ENCODE measurements around the gene IFITM1.

Gene IFITM1

DNA sequence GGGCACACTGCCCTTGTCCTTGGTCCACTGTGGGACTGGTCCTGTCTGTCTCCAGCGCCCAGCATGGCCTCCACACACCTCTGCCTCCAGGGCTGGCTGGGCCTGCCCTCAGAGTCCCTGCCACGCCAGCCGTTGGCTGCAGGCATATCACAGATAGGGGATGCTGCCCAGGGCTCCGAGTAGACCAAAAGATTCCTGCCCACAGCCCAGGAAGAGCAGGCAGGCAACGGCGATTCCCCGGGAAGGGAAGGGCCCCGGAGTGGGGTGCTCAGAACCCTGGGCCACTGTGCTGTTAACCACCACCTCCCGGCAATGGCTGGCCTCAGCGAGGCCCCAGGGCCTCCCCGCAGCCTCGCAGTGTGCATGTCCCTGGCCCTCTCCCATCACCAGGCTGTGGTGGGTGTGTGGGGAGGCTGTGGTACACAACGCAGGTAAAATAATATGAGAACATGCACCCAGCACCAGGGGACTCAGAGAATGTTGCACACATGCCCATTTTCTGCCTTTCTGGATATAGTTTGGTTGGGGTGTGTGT, 16.7 kb upstream of the IFITM1 start:
- H3K4me3 ChIP-seq (ENCODE audit: low read length) = no peak overlapping the region
- no CpG with 5 or more reads among the region's 13 CpGs for WGBS (ENCODE audit: extremely low coverage, insufficient coverage, low lambda C conversion rate)
- no peak for DNase-seq

DNA sequence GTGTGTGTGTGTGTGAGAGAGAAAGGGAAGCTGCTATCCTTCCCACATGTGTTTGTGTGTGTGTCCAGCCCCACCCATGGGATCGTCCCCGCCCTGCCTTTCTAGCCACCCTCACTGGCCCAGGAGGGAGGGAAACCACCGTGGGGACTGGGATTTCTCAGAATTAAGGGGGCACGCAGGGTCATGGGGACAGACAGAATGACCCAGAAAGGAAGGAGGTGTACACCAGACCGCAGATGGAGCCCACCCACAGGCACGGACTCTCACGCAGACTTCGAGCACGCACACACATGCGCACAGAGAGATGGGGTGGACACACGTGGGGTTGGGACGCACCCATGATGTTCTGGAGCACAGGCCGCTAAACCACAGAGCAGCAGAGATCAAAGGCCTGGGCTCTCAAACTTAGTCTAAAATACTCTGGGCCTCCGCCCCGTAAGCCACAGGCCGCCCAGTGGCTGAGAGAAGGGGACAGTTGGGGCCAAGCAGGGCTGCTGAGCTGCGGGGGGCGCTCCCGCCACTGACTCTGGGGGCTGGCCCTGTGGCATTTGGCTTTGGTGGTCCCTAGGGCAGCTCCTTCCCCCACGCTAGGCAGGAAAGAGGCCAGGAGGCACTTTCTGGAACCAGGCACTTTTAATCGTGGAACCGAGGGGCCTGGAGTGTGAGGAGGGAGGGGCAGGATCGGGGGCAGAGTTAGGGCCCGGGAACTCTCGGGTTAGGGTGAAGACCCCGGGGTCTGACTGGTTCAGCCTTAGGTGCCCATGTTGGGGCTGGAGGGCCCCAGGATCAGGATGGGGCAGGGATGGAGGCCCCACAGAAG, 16.0 kb upstream of the IFITM1 start:
- Histone ChIP-seq H3K23ac (ENCODE audit: low read length) (peak overlapping the region; percentile 48), H2BK120ac (ENCODE audit: low read depth, low read length) (no peak overlapping the region), H3K36me3 (ENCODE audit: control insufficient read depth, insufficient read depth, low read length) (peaks cover 8% of the 10 kb centered on the region), H3K18ac (ENCODE audit: low read length) (no peak overlapping the region), H3K4me3 (ENCODE audit: low read length) (no peak overlapping the region), H2BK15ac (replicated peaks; ENCODE audit: low read depth) (no peak overlapping the region), H3K79me2 (ENCODE audit: control insufficient read depth, insufficient read depth, low read length) (no peaks in the 10 kb centered on the region), H4K5ac (ENCODE audit: low read length) (no peak overlapping the region), H2AK5ac (ENCODE audit: low read length) (no peak overlapping the region), H3K79me1 (ENCODE audit: low read length) (no peaks in the 10 kb centered on the region), H3K9ac (ENCODE audit: low read length) (no peak overlapping the region), H4K8ac (ENCODE audit: low read depth, low read length) (no peak overlapping the region), H3K27ac (ENCODE audit: low read depth, low read length) (no peak overlapping the region), H3K27me3 (ENCODE audit: insufficient read depth, low read length, poor library complexity) (no peaks in the 10 kb centered on the region), H2BK5ac (ENCODE audit: low read length) (no peak overlapping the region), H3K4ac (ENCODE audit: low read depth, low read length) (no peak overlapping the region), H3K56ac (ENCODE audit: low read length) (no peak overlapping the region), H3K4me2 (ENCODE audit: low read length) (no peak overlapping the region), H3K4me1 (ENCODE audit: control insufficient read depth, low read depth, low read length) (peaks cover 6% of the 10 kb centered on the region)
- no peak for DNase-seq
- no CpG with 5 or more reads among the region's 26 CpGs for whole genome bisulfite sequencing (ENCODE audit: extremely low coverage, insufficient coverage, low lambda C conversion rate)

More for the DNA sequence above, 16.7 kb upstream of the IFITM1 start:
- Histone ChIP-seq H3K79me1 (ENCODE audit: low read length) (no peaks in the 10 kb centered on the region), H3K27me3 (ENCODE audit: insufficient read depth, low read length, poor library complexity) (no peaks in the 10 kb centered on the region), H3K23ac (ENCODE audit: low read length) (no peak overlapping the region), H3K56ac (ENCODE audit: low read length) (peak overlapping the region; percentile 46), H3K9ac (ENCODE audit: low read length) (no peak overlapping the region), H3K36me3 (ENCODE audit: control insufficient read depth, insufficient read depth, low read length) (peaks cover 8% of the 10 kb centered on the region), H3K79me2 (ENCODE audit: control insufficient read depth, insufficient read depth, low read length) (no peaks in the 10 kb centered on the region), H3K4ac (ENCODE audit: low read depth, low read length) (no peak overlapping the region), H2AK5ac (ENCODE audit: low read length) (no peak overlapping the region), H4K5ac (ENCODE audit: low read length) (no peak overlapping the region), H2BK15ac (replicated peaks; ENCODE audit: low read depth) (no peak overlapping the region), H4K8ac (ENCODE audit: low read depth, low read length) (no peak overlapping the region), H3K27ac (ENCODE audit: low read depth, low read length) (no peak overlapping the region), H2BK5ac (ENCODE audit: low read length) (no peak overlapping the region), H3K18ac (ENCODE audit: low read length) (no peak overlapping the region), H2BK120ac (ENCODE audit: low read depth, low read length) (no peak overlapping the region), H3K4me2 (ENCODE audit: low read length) (no peak overlapping the region), H3K4me1 (ENCODE audit: control insufficient read depth, low read depth, low read length) (peaks cover 6% of the 10 kb centered on the region)

DNA sequence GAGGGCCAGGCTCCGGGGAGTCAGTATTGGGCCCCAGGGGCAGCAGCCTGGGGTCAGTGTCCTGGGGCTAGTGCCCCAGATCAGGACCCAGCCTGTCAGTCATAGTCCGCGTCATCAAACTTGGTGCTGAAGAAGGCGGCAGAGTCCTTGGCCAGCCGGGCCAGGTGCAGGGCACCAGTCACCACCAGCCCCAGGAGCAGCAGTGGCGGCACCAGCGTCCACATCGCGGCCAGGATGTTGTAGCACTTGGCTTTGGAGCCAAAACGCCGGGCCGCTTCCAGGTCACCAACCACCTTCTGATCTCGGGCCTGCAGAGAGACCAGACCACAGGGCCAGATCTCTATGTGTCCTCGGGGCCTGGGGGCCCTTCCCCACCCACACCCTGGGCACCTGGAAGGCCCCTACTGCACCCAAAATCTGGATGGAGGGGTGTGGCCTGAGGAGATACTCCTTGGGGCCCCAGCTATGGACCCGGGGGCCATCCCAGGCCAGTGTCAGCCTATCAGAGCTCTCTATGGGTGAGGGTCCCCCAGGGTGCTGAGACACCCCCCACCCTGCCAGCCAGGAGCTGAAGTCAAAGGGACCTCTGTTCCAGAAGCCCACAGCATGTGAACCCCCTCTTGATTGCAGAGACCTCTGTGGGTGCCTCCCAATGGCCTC, 15.3 kb upstream of the IFITM1 start:
- peaks cover 4% of the 10 kb centered on the region for H3K36me3 ChIP-seq (ENCODE audit: control insufficient read depth, insufficient read depth, low read length)
- no CpG with 5 or more reads among the region's 15 CpGs for WGBS (ENCODE audit: extremely low coverage, insufficient coverage, low lambda C conversion rate)

DNA sequence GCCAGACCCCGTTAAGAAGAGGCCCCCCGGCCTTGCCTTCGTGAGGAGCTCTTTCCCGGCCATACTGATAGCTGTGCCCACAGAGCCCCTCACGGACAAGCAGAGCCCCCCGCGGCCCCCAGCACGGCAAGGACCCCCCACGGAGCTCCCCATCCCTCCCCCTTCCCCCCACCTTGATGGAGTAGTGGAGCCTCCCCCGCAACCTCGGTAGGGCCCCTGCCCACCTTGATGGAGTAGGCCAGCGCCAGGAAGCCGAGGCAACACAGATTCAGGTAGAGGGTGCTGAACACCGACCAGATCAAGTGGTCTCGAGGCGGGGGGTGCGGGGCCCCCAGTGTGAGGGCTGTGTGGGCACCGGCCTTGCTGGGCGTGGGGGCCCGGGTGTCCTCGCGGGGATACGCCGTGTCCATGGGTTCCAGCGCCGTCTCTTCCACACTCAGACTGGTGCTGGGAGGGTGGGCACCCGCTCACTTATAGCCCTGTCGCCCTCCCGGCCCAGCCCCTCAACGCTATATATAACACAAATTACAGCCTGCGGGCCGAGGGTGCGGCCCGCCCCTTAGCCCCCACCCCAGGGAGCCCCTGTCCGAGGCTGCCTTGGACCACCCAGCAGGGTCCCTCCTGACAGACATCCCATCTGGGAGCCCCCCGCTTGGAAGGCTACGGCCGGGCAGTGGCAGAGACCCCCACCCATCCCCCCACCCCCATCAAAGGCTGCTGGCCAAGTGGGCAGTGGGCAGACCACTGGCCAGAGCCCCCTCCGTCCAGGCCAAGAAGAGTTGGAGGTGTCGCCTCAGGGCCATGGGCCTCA, 14.6 kb upstream of the IFITM1 start, which contains the start of gene IFITM5:
TSS of gene IFITM5 (minus strand) at position 446 of the 811 bp plus-strand sequence. CDS start at position 410, 36 bp downstream.
- Histone ChIP-seq H2AK5ac (ENCODE audit: low read length) (peak within 1 kb of the TSS; percentile 72), H3K18ac (ENCODE audit: low read length) (peak within 1 kb of the TSS; percentile 15), H3K9ac (ENCODE audit: low read length) (no peak within 1 kb of the TSS), H3K27ac (ENCODE audit: low read depth, low read length) (no peak within 1 kb of the TSS), H3K4me1 (ENCODE audit: control insufficient read depth, low read depth, low read length) (peaks cover 6% of the 10 kb centered on the region), H3K4ac (ENCODE audit: low read depth, low read length) (no peak within 1 kb of the TSS), H3K36me3 (ENCODE audit: control insufficient read depth, insufficient read depth, low read length) (peaks cover 2% of the 10 kb centered on the region), H2BK5ac (ENCODE audit: low read length) (no peak within 1 kb of the TSS), H2BK15ac (replicated peaks; ENCODE audit: low read depth) (no peak within 1 kb of the TSS), H3K79me1 (ENCODE audit: low read length) (no peaks in the 10 kb centered on the region), H4K5ac (ENCODE audit: low read length) (no peak within 1 kb of the TSS), H3K56ac (ENCODE audit: low read length) (peak within 1 kb of the TSS; percentile 26), H3K27me3 (ENCODE audit: insufficient read depth, low read length, poor library complexity) (no peaks in the 10 kb centered on the region), H3K79me2 (ENCODE audit: control insufficient read depth, insufficient read depth, low read length) (no peaks in the 10 kb centered on the region), H3K4me2 (ENCODE audit: low read length) (no peak within 1 kb of the TSS), H3K4me3 (ENCODE audit: low read length) (no peak within 1 kb of the TSS), H3K23ac (ENCODE audit: low read length) (peak within 1 kb of the TSS; percentile 6), H2BK120ac (ENCODE audit: low read depth, low read length) (no peak within 1 kb of the TSS), H4K8ac (ENCODE audit: low read depth, low read length) (no peak within 1 kb of the TSS)
- DNase-seq = no peak
- WGBS (ENCODE audit: extremely low coverage, insufficient coverage, low lambda C conversion rate) = no CpG with 5 or more reads among the region's 40 CpGs

More for the DNA sequence above, 15.3 kb upstream of the IFITM1 start:
- H2BK120ac ChIP-seq (ENCODE audit: low read depth, low read length) = no peak overlapping the region
- no peaks in the 10 kb centered on the region for H3K79me1 ChIP-seq (ENCODE audit: low read length)
- H2AK5ac ChIP-seq (ENCODE audit: low read length) = no peak overlapping the region
- H3K4me3 ChIP-seq (ENCODE audit: low read length) = no peak overlapping the region
- no peak overlapping the region for H4K8ac ChIP-seq (ENCODE audit: low read depth, low read length)
- H3K9ac ChIP-seq (ENCODE audit: low read length) = no peak overlapping the region
- H3K79me2 ChIP-seq (ENCODE audit: control insufficient read depth, insufficient read depth, low read length) = no peaks in the 10 kb centered on the region
- no peak overlapping the region for H2BK5ac ChIP-seq (ENCODE audit: low read length)
- H3K4ac ChIP-seq (ENCODE audit: low read depth, low read length) = no peak overlapping the region
- no peak for DNase-seq
- H3K23ac ChIP-seq (ENCODE audit: low read length) = no peak overlapping the region
- H3K27ac ChIP-seq (ENCODE audit: low read depth, low read length) = no peak overlapping the region
- no peak overlapping the region for H3K18ac ChIP-seq (ENCODE audit: low read length)
- no peak overlapping the region for H3K56ac ChIP-seq (ENCODE audit: low read length)
- no peak overlapping the region for H4K5ac ChIP-seq (ENCODE audit: low read length)
- no peaks in the 10 kb centered on the region for H3K27me3 ChIP-seq (ENCODE audit: insufficient read depth, low read length, poor library complexity)
- peaks cover 6% of the 10 kb centered on the region for H3K4me1 ChIP-seq (ENCODE audit: control insufficient read depth, low read depth, low read length)
- no peak overlapping the region for H2BK15ac ChIP-seq (replicated peaks; ENCODE audit: low read depth)
- no peak overlapping the region for H3K4me2 ChIP-seq (ENCODE audit: low read length)

GRCh38 chr11:299951-300735, 13.7 kb upstream of the IFITM1 start:
- Histone ChIP-seq H3K36me3 (ENCODE audit: control insufficient read depth, insufficient read depth, low read length) (no peaks in the 10 kb centered on the region), H4K8ac (ENCODE audit: low read depth, low read length) (no peak overlapping the region), H2AK5ac (ENCODE audit: low read length) (peak overlapping the region; percentile 72), H3K56ac (ENCODE audit: low read length) (peak overlapping the region; percentile 26), H2BK120ac (ENCODE audit: low read depth, low read length) (no peak overlapping the region), H2BK15ac (replicated peaks; ENCODE audit: low read depth) (no peak overlapping the region), H3K27ac (ENCODE audit: low read depth, low read length) (no peak overlapping the region), H3K23ac (ENCODE audit: low read length) (peak overlapping the region; percentile 6), H2BK5ac (ENCODE audit: low read length) (no peak overlapping the region), H3K4ac (ENCODE audit: low read depth, low read length) (no peak overlapping the region), H4K5ac (ENCODE audit: low read length) (no peak overlapping the region), H3K27me3 (ENCODE audit: insufficient read depth, low read length, poor library complexity) (no peaks in the 10 kb centered on the region), H3K4me1 (ENCODE audit: control insufficient read depth, low read depth, low read length) (peaks cover 6% of the 10 kb centered on the region), H3K9ac (ENCODE audit: low read length) (no peak overlapping the region), H3K79me1 (ENCODE audit: low read length) (no peaks in the 10 kb centered on the region), H3K4me2 (ENCODE audit: low read length) (no peak overlapping the region), H3K18ac (ENCODE audit: low read length) (peak overlapping the region; percentile 15), H3K79me2 (ENCODE audit: control insufficient read depth, insufficient read depth, low read length) (no peaks in the 10 kb centered on the region), H3K4me3 (ENCODE audit: low read length) (no peak overlapping the region)
- WGBS (ENCODE audit: extremely low coverage, insufficient coverage, low lambda C conversion rate) = no CpG with 5 or more reads among the region's 20 CpGs
- peak; percentile 54 for DNase-seq
